ENCODE data around the gene WNT7A. TPM values are rescaled to one million over a fixed set of nuclear protein-coding genes. Genes with fewer than 3 reads are reported as not detected.

Gene WNT7A
- total RNA-seq, 2 experiments from 2014 or later = 0.09 TPM; not detected in 1

DNA sequence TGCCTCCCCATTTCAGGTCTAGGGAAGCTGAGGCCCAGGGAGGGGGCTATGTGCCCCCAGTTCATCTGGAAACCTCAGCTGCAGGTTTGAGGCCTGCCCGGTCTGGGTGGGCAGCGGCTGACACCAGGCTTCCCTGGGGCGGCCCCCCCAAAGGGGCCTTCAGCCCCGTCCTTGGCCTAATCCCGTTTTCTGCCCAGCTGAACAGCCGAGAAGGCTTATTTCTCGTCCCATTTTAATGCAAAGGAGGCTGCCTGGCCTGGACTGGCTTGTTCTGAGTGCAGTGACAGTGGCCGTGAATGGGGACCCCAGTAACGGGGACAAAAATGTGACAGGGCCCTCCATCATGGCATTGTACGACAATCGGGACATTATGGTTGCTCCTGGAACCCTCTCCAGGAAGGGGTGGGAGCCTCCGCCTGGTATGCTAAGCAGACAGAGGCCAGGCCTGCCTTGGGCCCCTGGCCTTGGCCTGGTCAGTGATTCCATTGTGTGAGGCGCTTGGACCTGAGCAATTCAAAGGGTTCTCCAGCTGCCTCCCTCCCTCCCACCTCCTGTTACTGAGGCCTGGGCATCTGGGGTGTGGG is 93.9 kb downstream of the WNT7A start:
- CTCF ChIA-PET = interaction anchor here (1.0 to 1.2 kb wide), 2 partner anchors 99 to 129 kb away, joined by 4 to 5 read pairs; no protein-coding TSS in a partner anchor
- Mint-ChIP-seq H3K36me3 (ENCODE audit: low read depth) (no peaks in the 10 kb centered on the region), H3K9me3 (no peaks in the 10 kb centered on the region), H3K27me3 (peaks cover 2% of the 10 kb centered on the region), H3K4me3 (no peak overlapping the region), H3K4me1 (ENCODE audit: low read depth) (peaks cover 3% of the 10 kb centered on the region), H3K27ac (no peak overlapping the region)
- intact Hi-C loops (cut with micrococcal nuclease) = no loop called here
- ATAC-seq = no peak
- no peak for DNase-seq
- POLR2A ChIA-PET = no interaction called here
- TF ChIP-seq, protein P1, sequence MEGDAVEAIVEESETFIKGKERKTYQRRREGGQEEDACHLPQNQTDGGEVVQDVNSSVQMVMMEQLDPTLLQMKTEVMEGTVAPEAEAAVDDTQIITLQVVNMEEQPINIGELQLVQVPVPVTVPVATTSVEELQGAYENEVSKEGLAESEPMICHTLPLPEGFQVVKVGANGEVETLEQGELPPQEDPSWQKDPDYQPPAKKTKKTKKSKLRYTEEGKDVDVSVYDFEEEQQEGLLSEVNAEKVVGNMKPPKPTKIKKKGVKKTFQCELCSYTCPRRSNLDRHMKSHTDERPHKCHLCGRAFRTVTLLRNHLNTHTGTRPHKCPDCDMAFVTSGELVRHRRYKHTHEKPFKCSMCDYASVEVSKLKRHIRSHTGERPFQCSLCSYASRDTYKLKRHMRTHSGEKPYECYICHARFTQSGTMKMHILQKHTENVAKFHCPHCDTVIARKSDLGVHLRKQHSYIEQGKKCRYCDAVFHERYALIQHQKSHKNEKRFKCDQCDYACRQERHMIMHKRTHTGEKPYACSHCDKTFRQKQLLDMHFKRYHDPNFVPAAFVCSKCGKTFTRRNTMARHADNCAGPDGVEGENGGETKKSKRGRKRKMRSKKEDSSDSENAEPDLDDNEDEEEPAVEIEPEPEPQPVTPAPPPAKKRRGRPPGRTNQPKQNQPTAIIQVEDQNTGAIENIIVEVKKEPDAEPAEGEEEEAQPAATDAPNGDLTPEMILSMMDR (IDR thresholded peaks at IDR 0.05) = no peak

DNA sequence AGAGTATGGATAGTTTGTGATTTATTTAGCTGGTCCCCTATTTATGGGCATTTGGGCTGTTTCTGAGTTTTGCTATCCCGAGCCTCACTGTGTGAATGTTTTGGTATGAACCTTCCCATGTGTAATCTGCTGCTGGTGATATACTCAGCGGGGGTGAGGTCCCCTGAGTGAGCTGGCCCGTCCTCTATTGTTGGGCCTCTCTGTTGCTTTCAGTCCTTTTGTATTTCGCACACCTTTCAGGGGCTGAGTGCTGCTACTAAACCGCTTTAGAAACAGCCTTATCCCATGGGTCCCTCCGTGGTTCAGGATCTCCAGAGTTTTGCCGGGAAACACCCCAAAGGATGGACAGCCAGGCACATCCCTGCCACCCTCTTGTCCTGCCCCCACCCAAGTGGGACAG is 94.5 kb downstream of the WNT7A start:
- DNase-seq (no peak), ATAC-seq (no peak)
- H3K9me3 Mint-ChIP-seq = no peaks in the 10 kb centered on the region
- no peaks in the 10 kb centered on the region for H3K36me3 Mint-ChIP-seq (ENCODE audit: low read depth)
- intact Hi-C loops (cut with micrococcal nuclease) = no loop called here
- H3K27ac Mint-ChIP-seq = no peak overlapping the region
- no peak overlapping the region for H3K4me3 Mint-ChIP-seq
- peaks cover 2% of the 10 kb centered on the region for H3K27me3 Mint-ChIP-seq
- POLR2A ChIA-PET = no interaction called here
- CTCF ChIA-PET = no interaction called here
- H3K4me1 Mint-ChIP-seq (ENCODE audit: low read depth) = peaks cover 3% of the 10 kb centered on the region
- TF ChIP-seq, protein P1 (IDR thresholded peaks at IDR 0.05) = no peak

DNA sequence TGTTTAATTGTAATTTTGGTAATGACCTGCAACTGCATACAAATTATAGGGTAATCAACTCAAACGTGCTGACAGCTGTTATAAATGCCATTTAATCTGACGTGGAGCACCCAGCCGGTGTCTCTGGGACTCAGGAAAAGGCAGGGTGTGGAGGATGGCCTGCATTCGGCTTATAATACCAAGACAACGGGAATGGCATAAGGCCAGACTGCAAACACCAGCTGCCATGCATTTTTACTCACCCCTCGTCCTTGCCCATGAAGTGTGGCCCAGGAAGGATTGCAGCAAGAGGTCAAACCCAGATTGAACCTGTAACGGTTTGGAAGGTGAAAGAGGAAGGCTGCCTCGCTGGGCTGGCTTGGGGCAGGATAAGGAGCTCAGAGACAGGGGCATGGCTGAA is 96.4 kb downstream of the WNT7A start:
- Mint-ChIP-seq H3K4me3 (no peak overlapping the region), H3K4me1 (ENCODE audit: low read depth) (peaks cover 3% of the 10 kb centered on the region), H3K27ac (no peak overlapping the region), H3K36me3 (ENCODE audit: low read depth) (no peaks in the 10 kb centered on the region), H3K9me3 (no peaks in the 10 kb centered on the region), H3K27me3 (peaks cover 2% of the 10 kb centered on the region)
- intact Hi-C loops (cut with micrococcal nuclease) = no loop called here
- CTCF ChIA-PET = no interaction called here
- POLR2A ChIA-PET = no interaction called here
- TF ChIP-seq, protein P1 (IDR thresholded peaks at IDR 0.05) = no peak
- DNase-seq (no peak), ATAC-seq (no peak)

DNA sequence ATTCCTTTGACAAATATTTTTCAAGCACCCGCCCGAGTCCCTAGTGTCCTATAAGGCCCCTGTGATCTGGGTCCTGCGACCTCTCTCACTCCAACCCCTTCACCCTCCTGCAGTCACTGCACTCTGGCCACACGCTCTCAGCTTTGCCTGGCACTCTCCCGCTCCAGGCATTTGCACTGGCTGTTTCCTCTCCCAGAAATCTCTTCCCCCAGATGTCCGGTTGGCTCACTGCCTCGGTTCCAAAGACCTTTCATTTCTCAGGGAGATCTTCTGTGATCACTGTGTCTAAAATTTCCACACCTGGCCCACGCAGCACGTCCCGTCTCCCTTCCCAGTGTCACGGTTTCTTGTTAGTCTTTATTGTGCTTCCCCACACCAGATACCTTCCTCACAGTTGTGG is 97.4 kb downstream of the WNT7A start:
- POLR2A ChIA-PET = no interaction called here
- TF ChIP-seq, protein P1 (IDR thresholded peaks at IDR 0.05) = no peak
- Mint-ChIP-seq H3K4me1 (ENCODE audit: low read depth) (peaks cover 3% of the 10 kb centered on the region), H3K27me3 (peaks cover 2% of the 10 kb centered on the region), H3K27ac (no peak overlapping the region), H3K36me3 (ENCODE audit: low read depth) (no peaks in the 10 kb centered on the region), H3K9me3 (no peaks in the 10 kb centered on the region), H3K4me3 (no peak overlapping the region)
- ATAC-seq (no peak), DNase-seq (no peak)
- CTCF ChIA-PET = no interaction called here
- intact Hi-C loops (cut with micrococcal nuclease) = no loop called here

DNA sequence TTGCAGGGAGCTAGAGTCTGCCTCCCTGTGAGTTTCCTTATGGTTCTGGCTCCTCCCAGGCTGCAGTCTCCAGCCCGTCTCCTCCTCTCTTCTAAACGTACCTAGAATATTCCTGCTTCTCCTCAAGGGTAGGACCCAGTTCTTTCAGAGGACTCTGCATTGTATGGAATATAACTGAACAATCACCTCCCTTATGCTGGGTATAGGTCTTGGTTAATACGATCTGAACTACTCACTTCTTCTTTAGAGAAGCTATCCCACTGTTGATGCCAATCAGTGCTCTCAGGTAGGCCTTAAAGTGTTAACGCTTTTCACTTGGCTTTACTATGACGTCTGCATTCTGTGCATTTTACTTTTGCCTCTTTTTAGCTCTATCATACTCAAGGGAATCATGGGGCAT is 98.5 kb downstream of the WNT7A start:
- ATAC-seq = no peak
- peaks cover 3% of the 10 kb centered on the region for H3K4me1 Mint-ChIP-seq (ENCODE audit: low read depth)
- intact Hi-C loops (cut with micrococcal nuclease) = no loop called here
- DNase-seq = no peak
- H3K9me3 Mint-ChIP-seq = no peaks in the 10 kb centered on the region
- TF ChIP-seq, protein P1 (IDR thresholded peaks at IDR 0.05) = no peak
- no peaks in the 10 kb centered on the region for H3K36me3 Mint-ChIP-seq (ENCODE audit: low read depth)
- CTCF ChIA-PET = interaction anchor here (0.9 kb wide), 1 partner anchor 103 kb away, joined by 4 read pairs; no protein-coding TSS in a partner anchor
- no peak overlapping the region for H3K4me3 Mint-ChIP-seq
- H3K27me3 Mint-ChIP-seq = peaks cover 2% of the 10 kb centered on the region
- POLR2A ChIA-PET = no interaction called here
- H3K27ac Mint-ChIP-seq = no peak overlapping the region

All from activated CD8-positive, alpha-beta T cell treated with anti-CD3 and anti-CD28 coated beads for 36 hours (primary cell).